ENCODE measurements around the gene ABHD18. TPM values are rescaled to one million over a fixed set of nuclear protein-coding genes. Genes with fewer than 3 reads are reported as not detected.
"Not testable (repeated sequence)": the region's sequence is repeated elsewhere in the genome, so short reads cannot be mapped to it uniquely, and the experiment has no call there.

ABHD18 gene
- total RNA-seq: 10 to 100 TPM; 20.5 to 25.6 (median 23.1) TPM

- peak; percentile 98 to 100 (median 100) for DNase-seq
- no peaks in the 10 kb centered on the region for H3K9me3 ChIP-seq
- H3K36me3 ChIP-seq: no peaks in the 10 kb centered on the region
- peak within 1 kb of the TSS; percentile 92 to 97 (median 94) for H3K27ac ChIP-seq
- TF ChIP-seq POLR2A (IDR thresholded peaks at IDR 0.05): peak; percentile 74 to 82
- TF ChIP-seq CTCF (IDR thresholded peaks at IDR 0.05): peak in 4 of 6 experiments; percentile 29 to 63 (median 59)
- H3K4me3 ChIP-seq: peak within 1 kb of the TSS; percentile 74 to 87 (median 81)
- H3K4me1 ChIP-seq: peaks cover 0 to 5% (median 2%) of the 10 kb centered on the region in 4 donors
- no peaks in the 10 kb centered on the region for H3K27me3 ChIP-seq
Observed at GRCh38 chr4:127965062-127965802, at the start of gene ABHD18, which contains the start of gene MFSD8. Gene ABHD18, plus strand, starts transcription at chr4:127965406. Its CDS starts 17,550 bp downstream, at chr4:127982956. Gene MFSD8, minus strand, starts transcription at chr4:127965173. Its CDS starts 40 bp downstream, at chr4:127965133.

DNA sequence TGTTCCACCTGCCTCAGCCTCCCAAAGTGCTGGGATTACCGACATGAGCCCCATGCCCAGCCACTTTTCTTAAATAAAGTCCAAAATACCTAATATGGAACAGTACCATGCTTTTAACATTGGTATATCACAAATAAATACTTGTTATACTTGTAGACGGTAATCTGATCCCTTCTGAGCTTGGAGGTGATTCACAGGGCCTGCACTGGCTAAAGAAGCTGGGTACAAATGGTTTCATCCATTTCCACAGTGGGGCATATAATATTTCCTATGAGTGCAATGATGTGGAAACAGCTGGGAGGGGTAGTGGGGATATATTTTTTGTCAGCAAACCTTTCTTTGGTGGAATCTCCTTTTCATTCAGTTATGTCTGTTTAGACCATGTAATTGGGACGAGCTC lies 48.7 kb upstream of the ABHD18 start:
- TF ChIP-seq CTCF (IDR thresholded peaks at IDR 0.05) (no peak), POLR2A (IDR thresholded peaks at IDR 0.05) (no peak)
- H3K4me3 ChIP-seq: no peak overlapping the region
- no peaks in the 10 kb centered on the region for H3K9me3 ChIP-seq
- DNase-seq: no peak
- peaks cover 0 to 24% (median 2%) of the 10 kb centered on the region in 3 donors for H3K36me3 ChIP-seq
- H3K27ac ChIP-seq: no peak overlapping the region
- no peaks in the 10 kb centered on the region for H3K27me3 ChIP-seq
- no peaks in the 10 kb centered on the region for H3K4me1 ChIP-seq

GRCh38 chr4:127917151-127917550 lies 48.1 kb upstream of the ABHD18 start:
- no peak for DNase-seq
- Histone ChIP-seq H3K4me3 (no peak overlapping the region), H3K4me1 (no peaks in the 10 kb centered on the region), H3K27ac (no peak overlapping the region), H3K36me3 (peaks cover 0 to 26% (median 4%) of the 10 kb centered on the region in 3 donors), H3K9me3 (no peaks in the 10 kb centered on the region), H3K27me3 (no peaks in the 10 kb centered on the region)
- TF ChIP-seq POLR2A (IDR thresholded peaks at IDR 0.05): no peak
- no peak for TF ChIP-seq CTCF (IDR thresholded peaks at IDR 0.05)

- Histone ChIP-seq H3K27me3 (no peaks in the 10 kb centered on the region), H3K4me3 (no peak overlapping the region), H3K27ac (no peak overlapping the region), H3K9me3 (no peaks in the 10 kb centered on the region), H3K36me3 (peaks cover 0 to 26% (median 4%) of the 10 kb centered on the region in 3 donors), H3K4me1 (no peaks in the 10 kb centered on the region)
- TF ChIP-seq CTCF (IDR thresholded peaks at IDR 0.05) (no peak), POLR2A (IDR thresholded peaks at IDR 0.05) (no peak)
- DNase-seq: no peak
Observed at GRCh38 chr4:127920521-127920920, 44.7 kb upstream of the ABHD18 start.

- DNase-seq: no peak
- Histone ChIP-seq H3K4me3 (no peak overlapping the region), H3K4me1 (no peaks in the 10 kb centered on the region), H3K36me3 (peaks cover 0 to 37% (median 4%) of the 10 kb centered on the region in 3 donors), H3K27me3 (no peaks in the 10 kb centered on the region), H3K27ac (no peak overlapping the region), H3K9me3 (no peaks in the 10 kb centered on the region)
- TF ChIP-seq POLR2A (IDR thresholded peaks at IDR 0.05) (no peak), CTCF (IDR thresholded peaks at IDR 0.05) (no peak)
Observed at GRCh38 chr4:127922226-127922625, 43.0 kb upstream of the ABHD18 start.

DNA sequence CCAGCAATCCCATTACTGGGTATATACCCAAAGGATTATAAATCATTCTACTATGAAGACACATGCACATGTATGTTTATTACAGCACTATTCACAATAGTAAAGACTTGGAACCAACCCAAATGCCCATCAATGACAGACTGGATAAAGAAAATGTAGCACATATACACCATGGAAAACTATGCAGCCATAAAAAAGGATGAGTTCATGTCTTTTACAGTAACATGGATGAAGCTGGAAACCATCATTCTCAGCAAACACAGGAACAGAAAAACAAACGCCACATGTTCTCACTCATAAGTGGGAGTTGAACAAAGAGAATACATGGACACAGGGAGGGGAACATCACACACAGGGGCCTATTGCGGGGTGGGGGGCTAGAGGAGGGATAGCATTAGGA lies 39.5 kb upstream of the ABHD18 start:
- not testable (repeated sequence) for H3K27me3 ChIP-seq, H3K9me3 ChIP-seq, H3K4me3 ChIP-seq, H3K4me1 ChIP-seq, H3K27ac ChIP-seq, DNase-seq
- H3K36me3 ChIP-seq: peaks cover 0 to 43% (median 4%) of the 10 kb centered on the region in 3 donors

Data from Peyer's patch (tissue), 4 donors.